GM23338 (cell line): ENCODE results near the gene KXD1. TPM values are rescaled to one million over a fixed set of nuclear protein-coding genes. Genes with fewer than 3 reads are reported as not detected.
A peak's percentile ranks its signal among the peaks of the same experiment; 100 is the strongest.

Experiments
- CREB1 ChIP-seq: fragments of 250-450 bp; sonication (Bioruptor Pico); IDR thresholded peaks from 2 replicates; pipeline ENCODE4 v1.5.0; 2020; ENCODE audit warnings: low read depth, mild to moderate bottlenecking, moderate library complexity
- EZH2 ChIP-seq: fragments of 200-600 bp; sonication (generic); IDR thresholded peaks from one replicate; pipeline ENCODE4 v1.8.0; 2017; ENCODE audit warnings: antibody characterized with exemption, mild to moderate bottlenecking, low read depth; ENCODE audit not compliant: unreplicated experiment
- EZH2phosphoT487 ChIP-seq: fragments of 200-600 bp; sonication (generic); IDR thresholded peaks from one replicate; pipeline ENCODE4 v1.8.1; 2018; ENCODE audit warnings: antibody characterized with exemption; ENCODE audit not compliant: unreplicated experiment
- NANOG ChIP-seq: IDR thresholded peaks from 2 replicates; pipeline ENCODE4 v1.6.1; 2016; ENCODE audit warnings: antibody characterized with exemption, borderline replicate concordance
- POLR2AphosphoS5 ChIP-seq: IDR thresholded peaks from 2 replicates; pipeline ENCODE4 v1.6.1; 2016; ENCODE audit warnings: antibody characterized with exemption, low read depth
- STAT1 ChIP-seq: IDR thresholded peaks from one replicate; pipeline ENCODE4 v1.6.1; 2016; ENCODE audit warnings: antibody characterized with exemption; ENCODE audit not compliant: unreplicated experiment
- polyA plus RNA-seq: library from polyadenylated mRNA; unstranded; fragments of >200 nt; fragmentation: Nextera tagmentation; extraction: Ambion mirVana; gene quantifications from 2 replicates; pipeline ENCODE4 v1.2.1, GENCODE V29; 2016
- total RNA-seq: library from RNA; depleted of rRNA; stranded (reverse); fragments of >200 nt; shearing (Covaris generic); gene quantifications from 2 replicates; pipeline ENCODE4 v1.2.3, GENCODE V29; 2014
- TF ChIP-seq, protein P1 (sequence below): fragments of 250-450 bp; sonication (Bioruptor Pico); IDR thresholded peaks from 2 replicates; pipeline ENCODE4 v1.5.0; 2020; ENCODE audit warnings: mild to moderate bottlenecking, moderate library complexity
- TF ChIP-seq, protein P2 (sequence below): IDR thresholded peaks from one replicate; pipeline ENCODE4 v1.6.1; 2018; ENCODE audit warnings: antibody characterized with exemption; ENCODE audit not compliant: unreplicated experiment
- TF ChIP-seq, protein P3 (sequence below), 2 experiments: fragments of 200-600 bp in 1 of 2; sonication (generic) in 1 of 2; conservative IDR thresholded peaks; 2 replicates each; pipeline versions ENCODE4 v1.5.1 to v1.6.1; 2016 to 2017; ENCODE audit warnings: antibody characterized with exemption in 2 of 2, low read depth in 2 of 2, mild to moderate bottlenecking in 2 of 2, moderate library complexity in 1 of 2

The KXD1 gene
- total and polyA plus RNA-seq, 2 experiments from 2014 or later, result 108 to 164 TPM

DNA sequence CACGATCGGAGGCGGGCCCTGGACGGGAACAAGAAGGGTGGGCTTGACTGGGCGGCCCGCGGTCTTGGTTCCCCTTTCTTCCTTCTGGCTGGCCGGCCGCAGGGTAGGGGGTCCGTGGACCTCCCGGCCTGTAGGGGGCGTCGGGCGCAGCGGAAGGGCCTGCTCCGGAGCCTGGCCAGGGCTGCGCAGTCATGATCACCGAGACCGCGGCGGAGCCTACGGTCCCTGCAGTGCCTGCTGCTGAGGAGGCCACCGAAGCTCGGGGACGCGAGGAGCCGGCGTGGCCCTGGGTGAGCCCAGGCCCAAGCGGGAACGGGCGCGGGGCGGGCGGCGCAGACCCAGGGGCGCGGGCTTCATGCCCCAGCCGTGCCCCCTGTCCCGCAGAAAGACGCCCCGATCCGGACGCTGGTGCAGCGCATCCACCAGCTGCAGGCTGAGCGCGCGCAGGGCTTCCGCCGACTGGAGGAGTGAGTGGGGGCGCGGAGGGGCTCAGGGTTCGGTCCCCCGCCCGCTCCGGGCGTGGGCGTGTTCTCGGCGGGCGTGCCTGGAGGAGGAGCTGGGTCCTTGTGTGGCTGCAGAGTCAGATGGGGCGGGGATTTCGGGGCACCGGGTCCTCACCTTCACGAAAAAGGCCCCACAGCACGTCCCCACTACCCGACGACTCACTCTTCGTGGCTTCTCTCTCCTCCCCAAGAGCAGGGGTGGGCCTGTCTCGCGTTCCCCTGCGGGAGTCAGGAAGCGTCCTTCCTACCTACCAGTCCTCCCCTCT lies 31.1 kb downstream of the KXD1 start, which contains the start of gene REX1BD (continued):
- TF ChIP-seq, protein P1, sequence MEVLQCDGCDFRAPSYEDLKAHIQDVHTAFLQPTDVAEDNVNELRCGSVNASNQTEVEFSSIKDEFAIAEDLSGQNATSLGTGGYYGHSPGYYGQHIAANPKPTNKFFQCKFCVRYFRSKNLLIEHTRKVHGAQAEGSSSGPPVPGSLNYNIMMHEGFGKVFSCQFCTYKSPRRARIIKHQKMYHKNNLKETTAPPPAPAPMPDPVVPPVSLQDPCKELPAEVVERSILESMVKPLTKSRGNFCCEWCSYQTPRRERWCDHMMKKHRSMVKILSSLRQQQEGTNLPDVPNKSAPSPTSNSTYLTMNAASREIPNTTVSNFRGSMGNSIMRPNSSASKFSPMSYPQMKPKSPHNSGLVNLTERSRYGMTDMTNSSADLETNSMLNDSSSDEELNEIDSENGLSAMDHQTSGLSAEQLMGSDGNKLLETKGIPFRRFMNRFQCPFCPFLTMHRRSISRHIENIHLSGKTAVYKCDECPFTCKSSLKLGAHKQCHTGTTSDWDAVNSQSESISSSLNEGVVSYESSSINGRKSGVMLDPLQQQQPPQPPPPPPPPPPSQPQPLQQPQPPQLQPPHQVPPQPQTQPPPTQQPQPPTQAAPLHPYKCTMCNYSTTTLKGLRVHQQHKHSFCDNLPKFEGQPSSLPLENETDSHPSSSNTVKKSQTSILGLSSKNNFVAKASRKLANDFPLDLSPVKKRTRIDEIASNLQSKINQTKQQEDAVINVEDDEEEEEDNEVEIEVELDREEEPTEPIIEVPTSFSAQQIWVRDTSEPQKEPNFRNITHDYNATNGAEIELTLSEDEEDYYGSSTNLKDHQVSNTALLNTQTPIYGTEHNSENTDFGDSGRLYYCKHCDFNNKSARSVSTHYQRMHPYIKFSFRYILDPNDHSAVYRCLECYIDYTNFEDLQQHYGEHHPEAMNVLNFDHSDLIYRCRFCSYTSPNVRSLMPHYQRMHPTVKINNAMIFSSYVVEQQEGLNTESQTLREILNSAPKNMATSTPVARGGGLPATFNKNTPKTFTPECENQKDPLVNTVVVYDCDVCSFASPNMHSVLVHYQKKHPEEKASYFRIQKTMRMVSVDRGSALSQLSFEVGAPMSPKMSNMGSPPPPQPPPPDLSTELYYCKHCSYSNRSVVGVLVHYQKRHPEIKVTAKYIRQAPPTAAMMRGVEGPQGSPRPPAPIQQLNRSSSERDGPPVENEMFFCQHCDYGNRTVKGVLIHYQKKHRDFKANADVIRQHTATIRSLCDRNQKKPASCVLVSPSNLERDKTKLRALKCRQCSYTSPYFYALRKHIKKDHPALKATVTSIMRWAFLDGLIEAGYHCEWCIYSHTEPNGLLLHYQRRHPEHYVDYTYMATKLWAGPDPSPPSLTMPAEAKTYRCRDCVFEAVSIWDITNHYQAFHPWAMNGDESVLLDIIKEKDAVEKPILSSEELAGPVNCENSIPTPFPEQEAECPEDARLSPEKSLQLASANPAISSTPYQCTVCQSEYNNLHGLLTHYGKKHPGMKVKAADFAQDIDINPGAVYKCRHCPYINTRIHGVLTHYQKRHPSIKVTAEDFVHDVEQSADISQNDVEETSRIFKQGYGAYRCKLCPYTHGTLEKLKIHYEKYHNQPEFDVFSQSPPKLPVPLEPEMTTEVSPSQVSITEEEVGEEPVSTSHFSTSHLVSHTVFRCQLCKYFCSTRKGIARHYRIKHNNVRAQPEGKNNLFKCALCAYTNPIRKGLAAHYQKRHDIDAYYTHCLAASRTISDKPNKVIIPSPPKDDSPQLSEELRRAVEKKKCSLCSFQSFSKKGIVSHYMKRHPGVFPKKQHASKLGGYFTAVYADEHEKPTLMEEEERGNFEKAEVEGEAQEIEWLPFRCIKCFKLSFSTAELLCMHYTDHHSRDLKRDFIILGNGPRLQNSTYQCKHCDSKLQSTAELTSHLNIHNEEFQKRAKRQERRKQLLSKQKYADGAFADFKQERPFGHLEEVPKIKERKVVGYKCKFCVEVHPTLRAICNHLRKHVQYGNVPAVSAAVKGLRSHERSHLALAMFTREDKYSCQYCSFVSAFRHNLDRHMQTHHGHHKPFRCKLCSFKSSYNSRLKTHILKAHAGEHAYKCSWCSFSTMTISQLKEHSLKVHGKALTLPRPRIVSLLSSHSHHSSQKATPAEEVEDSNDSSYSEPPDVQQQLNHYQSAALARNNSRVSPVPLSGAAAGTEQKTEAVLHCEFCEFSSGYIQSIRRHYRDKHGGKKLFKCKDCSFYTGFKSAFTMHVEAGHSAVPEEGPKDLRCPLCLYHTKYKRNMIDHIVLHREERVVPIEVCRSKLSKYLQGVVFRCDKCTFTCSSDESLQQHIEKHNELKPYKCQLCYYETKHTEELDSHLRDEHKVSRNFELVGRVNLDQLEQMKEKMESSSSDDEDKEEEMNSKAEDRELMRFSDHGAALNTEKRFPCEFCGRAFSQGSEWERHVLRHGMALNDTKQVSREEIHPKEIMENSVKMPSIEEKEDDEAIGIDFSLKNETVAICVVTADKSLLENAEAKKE (CRISPR knock-in tag), result no peak
- TF ChIP-seq, protein P2, sequence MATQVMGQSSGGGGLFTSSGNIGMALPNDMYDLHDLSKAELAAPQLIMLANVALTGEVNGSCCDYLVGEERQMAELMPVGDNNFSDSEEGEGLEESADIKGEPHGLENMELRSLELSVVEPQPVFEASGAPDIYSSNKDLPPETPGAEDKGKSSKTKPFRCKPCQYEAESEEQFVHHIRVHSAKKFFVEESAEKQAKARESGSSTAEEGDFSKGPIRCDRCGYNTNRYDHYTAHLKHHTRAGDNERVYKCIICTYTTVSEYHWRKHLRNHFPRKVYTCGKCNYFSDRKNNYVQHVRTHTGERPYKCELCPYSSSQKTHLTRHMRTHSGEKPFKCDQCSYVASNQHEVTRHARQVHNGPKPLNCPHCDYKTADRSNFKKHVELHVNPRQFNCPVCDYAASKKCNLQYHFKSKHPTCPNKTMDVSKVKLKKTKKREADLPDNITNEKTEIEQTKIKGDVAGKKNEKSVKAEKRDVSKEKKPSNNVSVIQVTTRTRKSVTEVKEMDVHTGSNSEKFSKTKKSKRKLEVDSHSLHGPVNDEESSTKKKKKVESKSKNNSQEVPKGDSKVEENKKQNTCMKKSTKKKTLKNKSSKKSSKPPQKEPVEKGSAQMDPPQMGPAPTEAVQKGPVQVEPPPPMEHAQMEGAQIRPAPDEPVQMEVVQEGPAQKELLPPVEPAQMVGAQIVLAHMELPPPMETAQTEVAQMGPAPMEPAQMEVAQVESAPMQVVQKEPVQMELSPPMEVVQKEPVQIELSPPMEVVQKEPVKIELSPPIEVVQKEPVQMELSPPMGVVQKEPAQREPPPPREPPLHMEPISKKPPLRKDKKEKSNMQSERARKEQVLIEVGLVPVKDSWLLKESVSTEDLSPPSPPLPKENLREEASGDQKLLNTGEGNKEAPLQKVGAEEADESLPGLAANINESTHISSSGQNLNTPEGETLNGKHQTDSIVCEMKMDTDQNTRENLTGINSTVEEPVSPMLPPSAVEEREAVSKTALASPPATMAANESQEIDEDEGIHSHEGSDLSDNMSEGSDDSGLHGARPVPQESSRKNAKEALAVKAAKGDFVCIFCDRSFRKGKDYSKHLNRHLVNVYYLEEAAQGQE, result no peak
- TF ChIP-seq EZH2 (no peak), STAT1 (no peak), POLR2AphosphoS5 (peak; percentile 88), EZH2phosphoT487 (no peak), NANOG (no peak), CREB1 (peak; percentile 47)
- TF ChIP-seq, protein P3, sequence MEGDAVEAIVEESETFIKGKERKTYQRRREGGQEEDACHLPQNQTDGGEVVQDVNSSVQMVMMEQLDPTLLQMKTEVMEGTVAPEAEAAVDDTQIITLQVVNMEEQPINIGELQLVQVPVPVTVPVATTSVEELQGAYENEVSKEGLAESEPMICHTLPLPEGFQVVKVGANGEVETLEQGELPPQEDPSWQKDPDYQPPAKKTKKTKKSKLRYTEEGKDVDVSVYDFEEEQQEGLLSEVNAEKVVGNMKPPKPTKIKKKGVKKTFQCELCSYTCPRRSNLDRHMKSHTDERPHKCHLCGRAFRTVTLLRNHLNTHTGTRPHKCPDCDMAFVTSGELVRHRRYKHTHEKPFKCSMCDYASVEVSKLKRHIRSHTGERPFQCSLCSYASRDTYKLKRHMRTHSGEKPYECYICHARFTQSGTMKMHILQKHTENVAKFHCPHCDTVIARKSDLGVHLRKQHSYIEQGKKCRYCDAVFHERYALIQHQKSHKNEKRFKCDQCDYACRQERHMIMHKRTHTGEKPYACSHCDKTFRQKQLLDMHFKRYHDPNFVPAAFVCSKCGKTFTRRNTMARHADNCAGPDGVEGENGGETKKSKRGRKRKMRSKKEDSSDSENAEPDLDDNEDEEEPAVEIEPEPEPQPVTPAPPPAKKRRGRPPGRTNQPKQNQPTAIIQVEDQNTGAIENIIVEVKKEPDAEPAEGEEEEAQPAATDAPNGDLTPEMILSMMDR (conservative IDR thresholded peaks at IDR 0.05; ENCODE audit: low read depth in 2 of 2), result peak; percentile 75 to 92
